ENCODE data around the gene RCAN2.

GRCh38 chr6:46378882-46379416 lies 112.3 kb downstream of the RCAN2 start:
- TF ChIP-seq CTCF (IDR thresholded peaks at IDR 0.05) (no peak), EZH2 (IDR thresholded peaks at IDR 0.05; ENCODE audit: borderline replicate concordance, insufficient read depth, low read depth, low read length, poor library complexity, severe bottlenecking) (no peak)

All from B cell (primary cell).